HG03558 (cell line): ENCODE results near the gene TMEM154.
"Not testable (repeated sequence)": the region's sequence is repeated elsewhere in the genome, so short reads cannot be mapped to it uniquely, and the experiment has no call there.

ENCODE experiments used
- ATAC-seq: cut with Tn5 transposase; IDR thresholded peaks from one replicate; pipeline ENCODE4 v1.9.1; 2021; ENCODE audit warnings: moderate number of reproducible peaks; ENCODE audit not compliant: unreplicated experiment; ENCODE audit errors: extremely low read depth

Gene TMEM154

DNA sequence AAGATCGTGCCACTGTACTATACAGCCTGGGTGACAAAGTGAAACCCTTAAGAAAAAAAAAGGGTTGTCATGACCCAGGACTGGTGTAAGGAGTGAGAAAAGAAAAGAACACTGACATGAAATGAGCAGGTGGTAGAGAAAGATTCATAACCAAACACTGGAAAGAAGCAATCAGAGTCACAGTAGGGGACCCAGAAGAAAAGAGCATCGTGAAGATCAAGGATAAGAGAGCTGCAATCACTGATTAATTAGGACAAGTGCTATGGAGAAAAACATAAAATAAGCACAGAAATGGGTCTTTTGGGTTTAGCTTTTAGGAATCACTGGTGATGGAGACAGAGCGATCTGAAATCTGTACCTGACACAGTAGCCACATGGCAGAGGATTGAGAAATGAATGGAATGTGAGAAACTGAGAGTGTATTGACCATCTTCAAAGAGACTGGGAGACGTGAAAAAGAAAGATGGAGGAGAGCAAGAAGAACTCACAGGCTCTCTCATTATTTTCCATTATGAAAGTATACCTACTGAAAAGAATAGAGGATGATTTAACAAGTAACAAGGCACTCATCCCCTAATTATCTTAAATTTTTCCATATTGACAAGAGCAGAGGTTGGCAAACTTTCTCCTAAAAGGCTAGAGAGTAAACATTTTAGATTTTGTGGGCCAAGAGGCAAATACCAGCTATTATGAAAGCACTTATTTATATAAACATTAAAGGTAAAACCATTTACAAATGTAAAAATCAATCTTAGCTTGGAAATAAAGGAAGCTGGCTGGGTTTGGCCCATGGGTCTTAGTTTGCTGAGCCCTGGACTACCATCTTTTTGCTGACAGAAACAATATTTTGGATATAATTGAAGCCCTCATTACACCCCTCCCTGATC is 7.3 kb downstream of the TMEM154 start:
- no peak for ATAC-seq

DNA sequence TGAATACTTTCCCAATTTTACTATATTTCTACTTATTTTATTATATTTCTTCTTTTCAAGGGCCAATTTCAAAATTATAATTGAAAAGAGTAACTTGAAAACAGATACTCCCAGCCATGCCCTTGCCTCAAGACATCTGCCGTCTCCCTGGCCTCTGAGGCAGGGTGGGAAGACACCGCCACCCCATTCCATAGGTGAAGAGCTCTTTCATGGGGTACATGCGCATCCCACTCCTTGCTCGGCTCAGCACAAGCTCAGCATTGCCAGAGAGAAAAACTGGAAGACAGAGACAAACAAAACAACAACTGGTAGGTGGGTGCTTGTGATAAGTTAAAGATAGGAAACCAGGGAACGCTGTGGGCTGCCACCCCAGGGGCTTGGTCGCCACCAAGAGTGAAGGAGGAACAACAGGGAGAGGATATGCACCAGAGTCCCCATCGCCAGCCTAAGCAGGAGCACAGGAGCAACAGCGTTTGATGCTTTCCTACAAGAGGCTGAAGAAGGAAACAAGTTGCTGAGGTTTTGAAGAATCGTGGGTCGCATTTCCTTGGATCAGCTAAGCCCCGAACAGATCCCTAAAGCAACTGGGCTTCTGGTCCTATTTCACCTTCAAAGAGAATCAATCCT is 11.3 kb downstream of the TMEM154 start:
- no peak for ATAC-seq

DNA sequence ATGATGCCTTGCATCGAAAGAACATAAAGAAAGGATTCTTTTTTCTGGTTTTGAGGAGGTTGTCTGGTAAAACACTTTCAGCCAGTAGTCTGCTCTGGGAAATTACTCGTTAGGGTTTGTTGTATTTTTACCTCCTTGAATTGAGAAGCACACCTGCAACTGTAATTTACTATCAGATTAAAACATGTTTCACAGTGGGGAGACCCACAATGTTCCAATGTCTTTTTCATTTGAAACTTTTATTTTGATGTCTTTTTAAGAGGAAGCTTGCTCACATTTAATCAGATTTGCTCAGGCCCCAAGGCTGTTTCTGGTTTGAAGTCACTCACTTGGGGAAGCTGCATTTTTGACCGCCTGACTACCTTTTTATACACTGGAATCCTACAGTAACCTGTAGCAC is 12.0 kb downstream of the TMEM154 start:
- ATAC-seq: no peak

DNA sequence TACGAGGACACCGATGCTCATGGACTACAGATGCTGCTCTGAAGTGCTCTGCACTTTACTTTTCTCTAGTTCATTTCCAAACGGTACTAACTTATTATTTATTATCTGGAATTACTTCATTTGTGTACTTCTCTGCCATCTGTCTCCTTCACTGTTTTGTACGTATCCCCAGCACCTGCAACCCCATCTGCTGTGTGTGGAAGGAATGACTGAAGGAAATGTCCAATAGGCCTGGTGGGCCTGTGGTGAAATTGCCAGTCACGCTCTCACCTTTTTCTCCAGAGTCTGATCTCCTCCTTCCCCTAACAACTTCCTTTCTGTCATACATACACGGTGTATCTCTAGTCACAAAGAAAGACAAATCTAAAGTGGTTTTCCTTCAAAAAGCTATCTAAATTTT is 12.9 kb downstream of the TMEM154 start:
- ATAC-seq: no peak

DNA sequence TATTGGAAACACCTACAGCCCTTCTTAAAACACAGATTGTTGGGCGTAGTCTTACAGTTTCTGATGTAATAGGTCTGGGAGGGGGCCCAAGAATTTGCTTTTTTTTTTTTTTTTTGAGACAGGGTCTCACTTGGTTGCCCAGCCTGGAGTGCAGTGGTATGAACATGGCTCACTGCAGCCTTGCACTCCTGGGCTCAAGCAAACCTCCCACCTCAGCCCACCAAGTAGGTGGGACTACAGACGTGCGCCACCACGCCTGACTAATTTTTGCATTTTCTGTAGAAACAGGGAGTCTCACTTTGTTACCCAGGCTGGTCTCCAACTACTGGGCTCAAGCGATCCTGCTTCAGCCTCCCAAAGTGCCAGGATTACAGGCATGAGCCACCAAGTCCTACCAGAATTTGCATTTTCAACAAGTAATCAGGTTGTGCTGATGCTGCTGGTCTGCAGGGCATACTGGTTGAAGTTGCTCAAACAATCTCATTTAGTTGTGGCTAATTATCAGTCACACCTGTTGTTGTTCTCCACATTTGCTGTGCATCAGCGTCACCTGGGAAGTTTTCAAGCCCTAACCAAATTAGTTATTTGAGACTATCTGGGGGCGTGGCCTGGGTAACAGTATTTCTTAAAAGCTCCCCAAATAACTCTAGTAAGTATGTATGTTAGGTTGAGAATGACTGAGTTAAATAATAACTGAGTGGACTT is 14.0 kb downstream of the TMEM154 start:
- ATAC-seq: no peak

DNA sequence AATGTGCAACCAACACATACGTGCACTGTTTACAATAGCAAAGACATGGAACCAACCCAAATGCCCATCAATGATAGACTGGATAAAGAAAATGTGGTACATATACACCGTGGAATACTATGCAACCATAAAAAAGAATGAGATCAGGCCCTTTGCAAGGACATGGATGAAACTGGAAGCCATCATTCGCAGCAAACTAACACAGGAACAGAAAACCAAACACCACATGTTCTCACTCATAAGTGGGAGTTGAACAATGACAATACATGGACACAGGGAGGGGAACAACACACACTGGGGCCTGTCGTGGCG is 15.8 kb downstream of the TMEM154 start:
- ATAC-seq: not testable (repeated sequence)

DNA sequence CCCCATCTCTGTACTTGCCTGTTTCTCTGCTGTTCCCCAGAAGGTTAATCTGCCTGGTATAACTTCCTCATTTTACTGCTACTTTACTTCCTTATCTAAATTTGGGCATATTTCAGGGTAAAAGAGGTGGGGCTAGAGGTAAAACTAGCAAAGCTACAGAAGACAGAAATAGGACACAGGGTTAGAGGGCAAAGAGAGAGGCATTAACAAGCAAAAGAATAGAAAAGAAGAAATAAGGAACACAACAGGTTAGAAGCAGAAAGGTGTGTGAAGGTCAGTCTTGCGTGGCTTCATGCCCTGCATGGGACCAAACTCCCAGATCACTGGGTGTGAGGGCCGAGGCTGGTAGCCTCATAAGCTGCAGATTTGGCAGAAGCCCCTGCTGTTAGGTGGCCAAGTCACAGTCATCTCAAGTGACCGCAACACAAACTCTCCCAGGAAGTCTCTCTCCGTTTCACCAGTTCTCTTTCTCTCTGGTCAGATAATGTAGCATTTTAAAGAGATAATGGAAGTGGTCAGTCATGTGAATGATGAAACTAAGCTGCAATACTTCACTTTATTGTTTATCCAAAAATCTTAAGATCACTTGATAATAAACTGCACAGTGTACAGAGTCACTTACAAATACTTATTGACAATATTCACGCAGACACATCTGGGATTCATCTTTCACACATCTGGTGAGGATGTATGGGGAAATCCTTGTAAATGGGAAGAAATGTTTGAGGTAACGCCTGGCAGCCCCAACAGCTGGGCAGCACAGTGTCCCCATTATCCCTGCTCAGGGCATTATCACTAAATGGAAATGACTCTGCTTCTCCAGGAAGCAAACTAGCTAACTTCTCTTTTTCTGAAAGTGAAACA is 16.4 kb downstream of the TMEM154 start:
- peak; percentile 42 for ATAC-seq

DNA sequence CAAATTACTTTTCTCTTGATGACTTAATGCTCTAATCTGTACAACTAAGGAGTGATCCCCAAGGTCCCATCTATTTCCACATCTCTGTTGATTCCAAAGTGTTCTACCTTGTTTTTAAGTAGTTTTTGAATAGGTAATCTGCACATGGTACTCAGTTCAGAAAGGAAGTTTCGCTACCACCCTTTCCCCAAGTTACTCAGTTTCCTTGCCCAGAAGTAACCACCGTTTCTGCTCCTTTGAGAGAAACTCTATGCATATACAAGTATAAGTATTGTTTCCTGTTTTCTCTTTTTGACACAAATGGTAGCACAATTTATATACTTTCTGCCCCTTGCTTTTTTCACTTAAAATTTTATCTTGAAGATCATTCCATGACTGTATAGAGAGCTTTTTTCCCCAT is 18.1 kb downstream of the TMEM154 start:
- ATAC-seq: no peak

DNA sequence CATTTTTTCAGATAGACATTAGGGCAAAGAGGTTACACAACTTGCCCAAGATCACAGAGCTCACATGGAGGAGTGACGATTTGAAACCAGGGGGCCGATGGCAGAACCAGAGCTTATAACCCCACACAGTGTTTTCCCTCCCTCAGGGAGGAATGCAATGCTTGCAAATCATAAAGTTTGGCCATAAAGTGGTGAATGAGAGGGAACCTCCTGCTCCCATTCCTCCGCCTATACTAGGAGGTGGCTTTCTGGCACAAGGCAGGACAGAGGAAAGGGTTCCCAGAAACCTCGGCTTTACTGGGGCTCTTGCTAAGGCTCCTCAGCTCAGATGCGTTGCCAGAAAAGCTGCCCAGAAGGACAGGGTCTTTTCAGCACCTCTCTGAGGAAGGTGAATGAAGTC is 19.3 kb downstream of the TMEM154 start:
- ATAC-seq: no peak

DNA sequence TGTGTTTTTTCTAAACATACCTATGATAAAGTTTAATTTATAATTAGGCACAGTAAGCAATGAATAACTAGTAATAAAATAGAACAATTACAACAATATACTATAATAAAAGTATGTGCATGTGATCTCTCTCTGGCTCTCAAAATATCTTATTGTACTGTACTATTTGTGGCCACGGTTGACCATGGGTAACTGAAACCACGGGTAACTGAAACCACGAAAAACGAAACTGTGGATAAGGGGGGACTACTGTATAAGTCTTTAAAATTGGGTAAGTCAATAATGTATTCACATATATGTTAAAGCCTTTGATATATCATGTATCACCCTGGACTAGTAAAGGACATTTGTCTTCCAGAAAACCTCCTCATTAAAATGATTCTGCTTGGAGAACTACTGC is 20.0 kb downstream of the TMEM154 start:
- no peak for ATAC-seq

DNA sequence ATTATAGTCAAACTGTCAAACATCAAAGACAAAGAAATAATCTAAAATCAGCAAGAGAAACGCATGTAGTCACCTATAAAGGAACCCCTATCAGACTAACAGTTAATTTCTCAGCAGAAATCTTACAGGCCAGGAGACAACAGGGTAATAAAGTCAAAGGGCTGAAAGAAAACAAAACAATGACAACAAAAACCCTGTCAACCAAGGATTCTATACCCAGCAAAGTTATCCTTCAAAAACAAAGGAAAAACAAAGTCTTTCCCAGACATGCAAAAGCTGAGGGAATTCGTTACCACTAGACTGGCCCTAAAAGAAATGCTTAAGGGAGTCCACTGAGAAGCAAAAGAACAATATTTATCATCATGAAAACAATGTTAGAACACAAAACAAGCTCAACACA is 22.1 kb downstream of the TMEM154 start:
- no peak for ATAC-seq

DNA sequence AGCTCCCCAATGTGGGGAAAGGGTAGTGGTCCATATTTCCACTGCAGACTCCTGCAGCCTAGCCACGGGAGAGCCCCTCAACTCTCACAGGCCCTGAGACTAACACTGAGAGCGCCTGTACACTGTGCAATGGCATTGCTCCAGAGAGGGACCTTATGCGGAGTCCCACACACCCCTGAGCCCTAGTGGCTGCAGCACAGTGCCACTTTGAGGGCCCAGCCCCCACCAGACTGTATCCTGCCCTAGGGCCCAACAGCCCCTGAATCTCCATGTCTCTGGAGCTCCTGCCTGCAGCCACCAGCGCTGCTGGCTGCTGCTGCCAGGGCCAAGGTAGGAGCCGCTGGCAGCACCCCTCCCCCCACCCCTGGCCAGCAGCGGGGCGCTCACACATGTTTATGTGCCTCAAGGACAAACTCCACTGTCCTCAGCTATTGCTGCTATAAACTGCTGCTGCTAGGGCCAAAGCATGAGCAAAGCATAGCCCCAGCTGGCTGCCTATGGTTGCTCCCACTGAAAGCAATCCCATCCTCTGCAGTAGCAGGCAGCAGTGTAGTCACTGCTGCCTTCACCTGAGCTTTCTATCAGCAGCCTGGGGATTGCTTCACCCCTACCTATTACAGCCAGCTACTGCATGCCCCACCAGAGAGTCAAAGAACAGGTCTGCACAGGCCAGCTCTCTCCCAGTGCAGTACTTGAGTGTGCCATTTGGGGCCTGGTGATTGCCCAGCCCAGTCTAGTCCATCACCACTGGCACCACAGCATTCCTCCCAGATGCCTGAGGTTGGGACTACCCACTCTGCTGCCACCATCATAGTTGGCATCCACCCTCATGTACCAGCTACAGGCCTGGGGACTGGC is 24.3 kb downstream of the TMEM154 start:
- no peak for ATAC-seq

DNA sequence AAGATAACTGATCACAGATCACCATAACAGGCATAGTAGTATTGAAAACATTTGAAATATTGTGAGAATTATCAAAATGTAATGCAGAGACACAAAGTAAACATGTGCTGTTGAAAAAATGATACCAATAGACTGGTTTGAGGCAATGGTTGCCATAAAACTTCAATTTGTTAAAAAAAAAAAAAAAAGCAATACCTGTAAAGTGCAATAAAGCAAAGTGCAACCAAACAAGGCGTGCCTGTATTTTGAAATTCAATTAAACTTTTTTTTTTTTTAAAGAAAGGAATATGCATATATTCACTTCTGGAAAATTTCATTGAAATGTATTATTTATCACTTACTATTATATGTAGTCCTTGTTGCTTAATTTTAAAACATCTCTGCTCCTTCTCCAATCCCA is 27.7 kb downstream of the TMEM154 start:
- no peak for ATAC-seq

DNA sequence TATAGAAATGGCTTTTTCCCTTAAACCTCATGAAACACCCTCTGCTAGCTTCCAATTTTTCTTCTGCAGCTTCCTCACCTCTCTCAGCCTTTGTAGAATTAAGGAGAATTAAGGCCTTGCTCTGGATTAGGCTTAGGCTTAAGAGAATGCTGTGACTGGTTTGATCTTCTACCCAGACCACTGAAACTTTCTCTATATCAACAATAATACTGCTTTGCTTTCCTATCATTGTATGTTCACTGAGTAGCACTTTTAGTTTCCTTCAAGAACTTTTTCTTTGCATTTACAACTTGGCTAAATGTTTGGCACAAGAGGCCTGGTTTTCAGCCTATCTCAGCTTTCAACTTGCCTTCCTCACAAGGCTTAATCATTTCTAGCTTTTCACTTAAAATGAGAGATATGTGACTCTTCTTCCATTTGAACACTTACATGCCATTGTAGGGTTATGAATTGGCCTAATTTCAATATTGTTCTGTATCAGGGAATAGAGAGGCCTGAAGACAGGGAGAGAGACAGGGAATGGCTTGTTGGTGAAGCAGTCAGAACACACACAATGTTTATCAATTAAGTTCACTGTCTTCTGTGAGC is 28.2 kb downstream of the TMEM154 start:
- ATAC-seq: no peak

DNA sequence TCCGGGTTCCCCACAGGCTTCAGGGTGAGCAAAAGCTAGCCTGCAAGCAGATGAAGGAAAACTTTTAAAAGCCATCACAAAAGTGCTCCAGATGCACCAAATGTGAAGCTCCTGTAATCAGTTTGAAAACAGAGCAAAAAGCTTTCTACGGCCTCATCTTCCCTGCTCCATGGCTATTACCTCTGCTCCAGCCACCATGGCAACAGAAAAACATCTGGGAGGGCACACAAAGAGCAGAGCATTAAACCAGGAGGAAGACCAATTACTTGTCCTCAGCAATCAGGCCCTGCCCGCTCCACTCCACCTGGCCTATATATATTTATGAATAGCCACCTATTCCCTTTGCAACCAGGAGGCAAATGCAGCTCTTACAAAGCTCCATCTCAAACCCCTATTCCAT is 33.6 kb downstream of the TMEM154 start:
- ATAC-seq: no peak

DNA sequence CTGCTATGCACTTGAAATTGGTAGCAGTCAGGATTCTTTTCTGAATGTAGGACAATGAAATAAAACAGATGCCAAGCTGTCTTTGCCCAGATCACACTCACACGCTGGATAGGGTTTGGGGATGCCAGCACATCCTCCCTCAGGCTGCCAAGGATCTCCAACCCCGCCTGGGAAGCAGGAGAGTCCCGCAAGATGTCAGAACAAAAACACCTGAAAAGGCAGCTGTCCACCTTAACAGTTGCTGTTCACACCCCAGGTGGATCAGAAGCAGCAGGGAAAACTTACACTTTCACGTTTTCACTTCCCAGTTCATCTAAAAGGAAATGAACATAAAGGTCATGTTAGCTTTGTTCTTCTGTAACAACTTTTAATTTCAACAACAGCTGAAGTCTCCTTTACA is 35.7 kb downstream of the TMEM154 start:
- no peak for ATAC-seq

DNA sequence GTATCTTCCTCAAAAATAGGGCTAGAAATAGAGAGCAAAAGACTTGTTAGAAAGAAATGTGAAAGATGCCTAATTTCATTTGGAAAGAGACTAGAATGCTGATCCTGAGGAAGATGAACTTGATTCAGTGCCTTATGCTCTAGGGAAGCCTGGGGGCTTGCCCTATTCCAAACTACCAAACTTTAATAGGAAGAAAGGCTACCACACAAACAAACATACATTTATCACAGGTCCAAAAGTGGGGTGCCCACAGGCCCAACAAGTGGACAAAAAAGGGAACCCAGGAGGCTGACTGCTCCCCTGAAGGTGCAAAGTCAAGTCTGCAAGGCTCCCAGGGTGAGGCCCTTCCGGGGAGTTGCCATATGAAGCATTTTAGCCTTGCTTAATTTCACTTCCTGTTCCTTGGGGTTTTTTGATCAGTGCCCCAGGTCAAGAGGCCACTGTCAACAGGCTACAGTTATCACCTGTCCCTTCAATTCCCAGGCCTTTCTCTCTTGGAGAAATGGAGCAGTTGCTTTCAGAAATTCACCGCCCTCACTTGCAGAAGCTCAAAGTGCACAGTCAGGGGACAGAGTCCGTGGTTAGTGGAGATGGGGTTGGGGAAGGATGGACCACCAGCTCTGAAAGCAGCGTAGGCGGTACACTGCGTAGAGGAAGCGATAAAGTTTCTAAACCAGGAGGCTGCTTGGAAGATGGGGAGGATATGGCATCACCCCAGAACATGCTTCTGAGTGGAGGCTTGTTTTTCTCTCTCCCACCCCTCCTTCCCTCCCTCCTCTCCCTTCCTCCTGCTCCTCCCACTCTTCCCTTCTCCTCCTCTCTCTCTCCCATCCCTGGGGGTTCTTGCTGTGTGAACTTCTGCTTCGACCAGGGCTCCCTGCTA is 36.4 kb downstream of the TMEM154 start:
- ATAC-seq: peak; percentile 76
